GM10266 (cell line): ENCODE results near the gene PDGFRB.

Source experiments
- DNase-seq: peaks from one replicate; pipeline ENCODE4 v3.0.0; 2012; ENCODE audit errors: extremely low spot score
- TF ChIP-seq, protein P1 (sequence below): IDR thresholded peaks from 2 replicates; pipeline ENCODE4 v1.5.1; 2012; ENCODE audit warnings: mild to moderate bottlenecking, low read depth; ENCODE audit not compliant: control insufficient read depth, insufficient read depth; ENCODE audit errors: missing control alignments

Gene PDGFRB

DNA sequence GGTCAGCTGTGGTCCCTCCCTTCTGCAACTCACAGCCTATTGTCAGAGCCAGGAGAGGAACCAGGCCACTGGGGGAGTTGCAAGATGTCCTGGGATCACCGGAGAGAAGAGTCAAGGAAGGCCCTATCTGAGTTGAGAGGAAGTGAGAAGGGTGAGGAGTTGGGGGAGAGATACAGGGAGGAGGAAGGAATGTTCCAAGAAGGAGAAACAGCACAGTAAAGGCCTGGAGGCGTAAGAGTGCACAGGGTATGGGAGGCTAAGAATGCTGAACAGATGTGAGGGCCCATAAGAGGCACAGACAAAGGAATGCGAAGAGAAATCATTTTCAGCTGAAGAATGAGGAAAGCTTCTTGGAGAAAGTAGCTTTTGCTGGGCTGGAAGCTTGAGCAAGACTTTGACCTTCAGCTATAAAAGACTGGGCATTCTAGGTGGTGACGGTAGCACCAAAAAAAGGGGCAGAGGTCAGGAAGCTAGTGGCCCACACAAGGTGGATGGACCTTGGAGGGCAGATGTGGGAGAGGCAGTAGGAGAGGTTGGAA, 47.7 kb downstream of the PDGFRB start:
- TF ChIP-seq, protein P1, sequence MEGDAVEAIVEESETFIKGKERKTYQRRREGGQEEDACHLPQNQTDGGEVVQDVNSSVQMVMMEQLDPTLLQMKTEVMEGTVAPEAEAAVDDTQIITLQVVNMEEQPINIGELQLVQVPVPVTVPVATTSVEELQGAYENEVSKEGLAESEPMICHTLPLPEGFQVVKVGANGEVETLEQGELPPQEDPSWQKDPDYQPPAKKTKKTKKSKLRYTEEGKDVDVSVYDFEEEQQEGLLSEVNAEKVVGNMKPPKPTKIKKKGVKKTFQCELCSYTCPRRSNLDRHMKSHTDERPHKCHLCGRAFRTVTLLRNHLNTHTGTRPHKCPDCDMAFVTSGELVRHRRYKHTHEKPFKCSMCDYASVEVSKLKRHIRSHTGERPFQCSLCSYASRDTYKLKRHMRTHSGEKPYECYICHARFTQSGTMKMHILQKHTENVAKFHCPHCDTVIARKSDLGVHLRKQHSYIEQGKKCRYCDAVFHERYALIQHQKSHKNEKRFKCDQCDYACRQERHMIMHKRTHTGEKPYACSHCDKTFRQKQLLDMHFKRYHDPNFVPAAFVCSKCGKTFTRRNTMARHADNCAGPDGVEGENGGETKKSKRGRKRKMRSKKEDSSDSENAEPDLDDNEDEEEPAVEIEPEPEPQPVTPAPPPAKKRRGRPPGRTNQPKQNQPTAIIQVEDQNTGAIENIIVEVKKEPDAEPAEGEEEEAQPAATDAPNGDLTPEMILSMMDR = no peak
- peak; percentile 2 for DNase-seq

- peak; percentile 8 for DNase-seq
- TF ChIP-seq, protein P1 = no peak
These were observed 48.8 kb downstream of the PDGFRB start for GRCh38 chr5:150106674-150107426.

DNA sequence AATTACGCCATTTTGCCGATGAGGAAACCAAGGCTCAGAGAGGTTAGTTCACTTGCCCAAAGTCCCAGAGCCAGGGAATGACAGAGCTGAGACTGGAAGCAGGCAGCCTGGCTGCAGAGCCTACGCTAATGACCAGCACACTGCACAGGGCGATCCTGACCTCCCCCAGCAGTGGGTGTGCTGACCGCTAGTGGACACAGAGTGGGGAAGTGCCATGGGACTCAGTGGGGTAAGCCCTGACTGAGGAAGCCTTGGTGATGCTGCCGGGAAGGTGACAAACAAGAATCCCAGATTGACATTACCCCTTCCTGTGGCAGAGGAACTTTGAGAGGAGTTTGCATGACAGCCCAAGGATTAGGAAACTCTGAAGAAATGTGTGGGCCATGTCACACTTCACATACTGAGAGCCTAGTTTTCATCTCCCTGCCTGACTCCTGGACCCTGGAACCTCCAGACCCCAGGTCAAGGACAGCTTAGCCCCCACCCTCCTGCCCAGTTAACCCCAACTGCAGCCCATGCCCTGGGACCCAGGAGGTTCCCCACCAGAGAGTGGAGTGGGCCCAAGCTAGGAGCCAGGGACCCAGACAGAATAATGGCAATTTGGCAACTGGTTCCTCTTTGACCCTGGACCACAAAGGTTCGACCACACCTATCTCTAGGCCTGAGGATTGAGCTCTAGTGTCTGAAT, 49.6 kb downstream of the PDGFRB start:
- TF ChIP-seq, protein P1 = no peak
- DNase-seq = peak; percentile 4

DNA sequence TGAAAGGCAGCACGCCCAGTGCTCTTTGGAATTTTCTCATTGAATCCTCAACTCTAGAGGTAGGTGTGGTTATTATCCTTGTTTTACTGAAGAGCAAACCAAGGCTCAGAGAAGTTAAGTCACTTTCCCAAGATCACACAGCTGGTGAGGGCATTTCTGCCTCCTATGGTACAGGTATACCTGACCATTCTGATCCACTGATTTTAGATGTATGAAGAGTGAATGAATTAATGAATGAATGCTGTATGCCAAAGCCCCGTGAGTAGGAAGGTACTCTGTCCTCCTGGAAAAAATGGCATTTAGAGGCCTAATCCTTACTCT, 51.1 kb downstream of the PDGFRB start:
- DNase-seq = no peak

GRCh38 chr5:150103678-150104549, 51.7 kb downstream of the PDGFRB start:
- peak; percentile 1 for DNase-seq
- TF ChIP-seq, protein P1 = no peak

More for the DNA sequence above, 51.1 kb downstream of the PDGFRB start:
- TF ChIP-seq, protein P1 = no peak

DNA sequence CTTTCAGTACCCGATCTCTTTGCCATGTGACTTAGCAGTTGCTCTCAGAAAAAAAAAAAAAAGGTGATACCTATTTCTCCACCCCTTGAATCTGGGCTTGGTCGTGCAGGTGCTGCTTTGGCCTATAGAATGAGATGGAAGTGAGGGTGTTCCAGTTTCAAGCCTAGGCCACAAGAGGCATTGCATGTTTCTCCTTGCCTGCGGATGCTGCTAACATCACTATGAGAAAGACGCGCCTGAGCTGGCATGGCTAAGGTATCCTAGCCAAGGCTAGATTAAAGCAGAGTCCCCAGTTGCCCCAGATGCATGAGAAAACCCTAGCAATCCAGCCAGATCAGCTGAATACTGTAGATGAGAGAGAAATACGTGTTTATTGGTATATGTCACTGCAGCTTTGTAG, 54.6 kb downstream of the PDGFRB start:
- DNase-seq = no peak
- TF ChIP-seq, protein P1 = no peak
